ENCODE measurements around the gene SCFD1.

The SCFD1 gene

DNA sequence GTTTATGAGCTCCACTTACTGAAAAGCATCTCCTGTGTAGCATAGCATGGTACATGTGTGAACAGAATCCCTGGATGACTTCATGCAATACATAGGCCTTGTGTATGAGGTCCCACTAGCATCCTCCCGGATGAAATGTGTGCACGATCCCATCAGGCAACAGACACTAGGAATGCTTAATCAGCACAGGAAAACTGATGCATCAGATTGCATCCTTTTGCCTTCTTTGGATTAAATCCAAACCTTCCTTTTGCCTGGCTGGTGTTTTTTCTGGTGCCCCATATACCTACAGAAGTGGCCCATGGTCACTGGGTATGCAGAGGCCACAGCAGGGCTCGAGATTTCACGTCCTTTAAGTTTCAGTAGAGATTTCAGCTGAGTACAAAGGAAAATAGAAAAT lies 131.3 kb downstream of the SCFD1 start:
- no peaks in the 10 kb centered on the region for H3K9me3 ChIP-seq (ENCODE audit: insufficient read depth, low read length)

DNA sequence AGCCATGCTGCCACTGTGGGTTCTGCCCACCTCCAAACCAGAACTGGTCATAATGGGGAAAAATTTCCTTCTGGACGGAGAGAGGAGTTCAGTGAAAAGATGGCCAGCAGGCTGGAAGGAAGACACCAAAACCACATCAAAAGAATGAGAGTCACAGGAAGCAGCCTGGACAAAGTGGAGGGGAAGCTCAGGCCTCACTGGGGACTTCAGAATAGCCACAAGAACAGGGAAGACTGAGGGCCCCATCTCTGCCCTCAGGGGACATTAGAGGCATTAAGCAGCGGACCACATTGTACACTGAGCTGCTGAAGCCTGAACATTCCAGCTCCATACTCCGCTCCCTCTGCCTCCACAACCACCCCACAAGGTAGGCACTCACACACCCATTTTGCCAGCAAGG lies 132.7 kb downstream of the SCFD1 start:
- H3K79me2 ChIP-seq (ENCODE audit: insufficient read depth, low read length): no peaks in the 10 kb centered on the region
- H3K4me2 ChIP-seq (ENCODE audit: low read depth, low read length, poor library complexity, severe bottlenecking): no peak overlapping the region
- no peaks in the 10 kb centered on the region for H3K27me3 ChIP-seq (ENCODE audit: low read length)
- TF ChIP-seq, protein P1, sequence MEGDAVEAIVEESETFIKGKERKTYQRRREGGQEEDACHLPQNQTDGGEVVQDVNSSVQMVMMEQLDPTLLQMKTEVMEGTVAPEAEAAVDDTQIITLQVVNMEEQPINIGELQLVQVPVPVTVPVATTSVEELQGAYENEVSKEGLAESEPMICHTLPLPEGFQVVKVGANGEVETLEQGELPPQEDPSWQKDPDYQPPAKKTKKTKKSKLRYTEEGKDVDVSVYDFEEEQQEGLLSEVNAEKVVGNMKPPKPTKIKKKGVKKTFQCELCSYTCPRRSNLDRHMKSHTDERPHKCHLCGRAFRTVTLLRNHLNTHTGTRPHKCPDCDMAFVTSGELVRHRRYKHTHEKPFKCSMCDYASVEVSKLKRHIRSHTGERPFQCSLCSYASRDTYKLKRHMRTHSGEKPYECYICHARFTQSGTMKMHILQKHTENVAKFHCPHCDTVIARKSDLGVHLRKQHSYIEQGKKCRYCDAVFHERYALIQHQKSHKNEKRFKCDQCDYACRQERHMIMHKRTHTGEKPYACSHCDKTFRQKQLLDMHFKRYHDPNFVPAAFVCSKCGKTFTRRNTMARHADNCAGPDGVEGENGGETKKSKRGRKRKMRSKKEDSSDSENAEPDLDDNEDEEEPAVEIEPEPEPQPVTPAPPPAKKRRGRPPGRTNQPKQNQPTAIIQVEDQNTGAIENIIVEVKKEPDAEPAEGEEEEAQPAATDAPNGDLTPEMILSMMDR (IDR thresholded peaks at IDR 0.05; ENCODE audit: insufficient read depth, low read length, poor library complexity, severe bottlenecking): no peak
- TF ChIP-seq EZH2phosphoT487 (conservative IDR thresholded peaks at IDR 0.05; ENCODE audit: low read length): no peak
- H3K9ac ChIP-seq (ENCODE audit: low read length): no peak overlapping the region
- H3F3A ChIP-seq (ENCODE audit: insufficient read depth): no peaks in the 10 kb centered on the region
- no peaks in the 10 kb centered on the region for H3K36me3 ChIP-seq (ENCODE audit: low read length)
- H3K27ac ChIP-seq (ENCODE audit: low read depth, low read length): no peak overlapping the region
- no peak overlapping the region for H2AFZ ChIP-seq (ENCODE audit: low read depth, low read length, severe bottlenecking)
- no peaks in the 10 kb centered on the region for H3K9me3 ChIP-seq (ENCODE audit: insufficient read depth, low read length)
- no peak overlapping the region for H3K4me3 ChIP-seq (ENCODE audit: insufficient read depth, low read length, poor library complexity, severe bottlenecking)
- H4K20me1 ChIP-seq (ENCODE audit: low read depth, low read length): no peaks in the 10 kb centered on the region
- no peaks in the 10 kb centered on the region for H3K9me2 ChIP-seq (replicated peaks; ENCODE audit: insufficient read depth, low read length)

More for the DNA sequence above, 131.3 kb downstream of the SCFD1 start:
- no peaks in the 10 kb centered on the region for H3K27me3 ChIP-seq (ENCODE audit: low read length)
- no peak overlapping the region for H3K27ac ChIP-seq (ENCODE audit: low read depth, low read length)
- no peaks in the 10 kb centered on the region for H3K36me3 ChIP-seq (ENCODE audit: low read length)
- no peak overlapping the region for H3K9ac ChIP-seq (ENCODE audit: low read length)
- H3K4me2 ChIP-seq (ENCODE audit: low read depth, low read length, poor library complexity, severe bottlenecking): no peak overlapping the region
- H3K9me2 ChIP-seq (replicated peaks; ENCODE audit: insufficient read depth, low read length): no peaks in the 10 kb centered on the region
- no peak overlapping the region for H2AFZ ChIP-seq (ENCODE audit: low read depth, low read length, severe bottlenecking)
- TF ChIP-seq, protein P1 (IDR thresholded peaks at IDR 0.05; ENCODE audit: insufficient read depth, low read length, poor library complexity, severe bottlenecking): no peak
- no peak for TF ChIP-seq EZH2phosphoT487 (conservative IDR thresholded peaks at IDR 0.05; ENCODE audit: low read length)
- no peaks in the 10 kb centered on the region for H3F3A ChIP-seq (ENCODE audit: insufficient read depth)
- H3K4me3 ChIP-seq (ENCODE audit: insufficient read depth, low read length, poor library complexity, severe bottlenecking): no peak overlapping the region
- no peaks in the 10 kb centered on the region for H4K20me1 ChIP-seq (ENCODE audit: low read depth, low read length)
- H3K79me2 ChIP-seq (ENCODE audit: insufficient read depth, low read length): no peaks in the 10 kb centered on the region

DNA sequence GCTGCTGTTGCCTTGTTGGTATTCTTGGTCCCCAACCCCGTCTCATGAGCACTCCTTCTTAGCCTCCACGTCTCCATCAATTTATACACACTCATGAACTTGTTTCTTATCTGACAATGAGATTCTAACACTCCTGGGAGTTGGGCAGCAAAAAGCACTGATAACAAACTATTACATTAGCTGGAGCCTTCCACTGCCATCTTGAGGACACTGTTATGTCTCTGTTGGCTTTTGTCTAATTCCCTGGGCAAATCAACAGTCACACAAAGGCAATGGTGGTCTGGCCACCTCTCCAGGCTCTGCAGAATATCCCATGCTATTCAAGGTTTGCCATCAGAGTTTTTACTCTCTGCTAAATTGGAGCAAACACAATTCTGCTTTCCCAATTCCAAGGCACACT lies 134.5 kb downstream of the SCFD1 start:
- Histone ChIP-seq H2AFZ (ENCODE audit: low read depth, low read length, severe bottlenecking) (no peak overlapping the region), H3F3A (ENCODE audit: insufficient read depth) (no peaks in the 10 kb centered on the region), H3K27ac (ENCODE audit: low read depth, low read length) (no peak overlapping the region), H4K20me1 (ENCODE audit: low read depth, low read length) (no peaks in the 10 kb centered on the region), H3K36me3 (ENCODE audit: low read length) (no peaks in the 10 kb centered on the region), H3K9me2 (replicated peaks; ENCODE audit: insufficient read depth, low read length) (no peaks in the 10 kb centered on the region), H3K79me2 (ENCODE audit: insufficient read depth, low read length) (no peaks in the 10 kb centered on the region), H3K4me2 (ENCODE audit: low read depth, low read length, poor library complexity, severe bottlenecking) (no peak overlapping the region), H3K9ac (ENCODE audit: low read length) (no peak overlapping the region), H3K4me3 (ENCODE audit: insufficient read depth, low read length, poor library complexity, severe bottlenecking) (no peak overlapping the region), H3K27me3 (ENCODE audit: low read length) (0 out of 2 replicates have a peak, but pooled peaks cover 2% of the 10 kb centered on the region), H3K9me3 (ENCODE audit: insufficient read depth, low read length) (no peaks in the 10 kb centered on the region)
- TF ChIP-seq, protein P1 (IDR thresholded peaks at IDR 0.05; ENCODE audit: insufficient read depth, low read length, poor library complexity, severe bottlenecking): no peak
- no peak for TF ChIP-seq EZH2phosphoT487 (conservative IDR thresholded peaks at IDR 0.05; ENCODE audit: low read length)
